ENCODE results near the gene INSM1. TPM values are rescaled to one million over a fixed set of nuclear protein-coding genes. Genes with fewer than 3 reads are reported as not detected.

Gene INSM1
- total and polyA plus RNA-seq, 10 of the 15 experiments (the other 5 are each of a cell fraction or from before 2014, with no cell fraction given), result 0.03 to 0.11 (median 0.04) TPM; not detected in 7

DNA sequence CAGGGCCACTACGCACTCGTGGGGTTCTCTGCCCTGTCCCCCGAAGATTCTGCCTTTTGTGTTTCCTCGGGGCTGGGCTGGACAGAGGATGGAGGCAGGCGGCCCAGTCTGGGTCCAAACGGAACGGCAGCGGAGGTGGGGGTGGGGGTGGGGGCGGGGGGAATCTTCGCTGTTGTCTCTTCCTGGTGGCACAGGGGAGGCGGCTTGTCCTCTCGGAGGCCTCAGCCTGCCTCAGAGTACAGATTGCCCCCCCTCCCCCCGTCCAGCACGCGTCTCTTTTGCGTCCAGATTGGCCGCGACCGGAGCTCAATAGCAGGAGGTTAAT is 1.4 kb upstream of the INSM1 start:
- Histone ChIP-seq H3K36me3 (ENCODE audit: control insufficient read depth in 2 of 2, insufficient read depth in 2 of 2, low read length in 1 of 2) (no peaks in the 10 kb centered on the region), H3K4me1 (ENCODE audit: control insufficient read depth, insufficient read depth, low read length) (no peaks in the 10 kb centered on the region), H3K4me2 (ENCODE audit: control insufficient read depth, insufficient read depth) (no peak overlapping the region), H3K27me3 (replicated peaks in 1 of 2; ENCODE audit: control insufficient read depth in 2 of 2, insufficient read depth in 2 of 2, low read length in 1 of 2) (peaks cover 23 to 42% of the 10 kb centered on the region in 2 experiments), H2AFZ (ENCODE audit: control insufficient read depth, low read depth, low read length) (no peak overlapping the region), H3K27ac (ENCODE audit: control insufficient read depth, insufficient read depth) (no peak overlapping the region), H3K79me2 (ENCODE audit: control insufficient read depth, insufficient read depth, low read length) (no peaks in the 10 kb centered on the region), H3K9ac (ENCODE audit: control insufficient read depth, insufficient read depth, low read length) (no peak overlapping the region), H3K9me3 (replicated peaks; ENCODE audit: control insufficient read depth, insufficient read depth, low read length) (no peaks in the 10 kb centered on the region), H4K20me1 (ENCODE audit: control insufficient read depth, insufficient read depth) (no peaks in the 10 kb centered on the region), H3K4me3 (no peak overlapping the region)
- TF ChIP-seq NR2F1 (conservative IDR thresholded peaks at IDR 0.05) (no peak), FOS (IDR thresholded peaks at IDR 0.05; ENCODE audit: borderline replicate concordance, extremely low read depth, insufficient read length) (no peak), GATAD2B (conservative IDR thresholded peaks at IDR 0.05; ENCODE audit: low read depth) (no peak), SP1 (IDR thresholded peaks at IDR 0.05; ENCODE audit: low read depth, low read length) (no peak), MYC (IDR thresholded peaks at IDR 0.05; ENCODE audit: insufficient read depth, insufficient read length, insufficient replicate concordance, low read length, severe bottlenecking) (no peak), WRNIP1 (IDR thresholded peaks at IDR 0.05; ENCODE audit: borderline replicate concordance, low read depth, low read length) (no peak), MTA3 (IDR thresholded peaks at IDR 0.05; ENCODE audit: borderline replicate concordance, low read length) (no peak), NFYB (IDR thresholded peaks at IDR 0.05; ENCODE audit: insufficient read depth, low read depth, low read length) (no peak), JUNB (IDR thresholded peaks at IDR 0.05) (no peak), HCFC1 (IDR thresholded peaks at IDR 0.05; ENCODE audit: low read length) (no peak), TCF7 (IDR thresholded peaks at IDR 0.05; ENCODE audit: borderline replicate concordance) (no peak), KLF5 (IDR thresholded peaks at IDR 0.05; ENCODE audit: partially characterized antibody) (no peak), CBFB (IDR thresholded peaks at IDR 0.05; ENCODE audit: low read depth) (no peak), SIX5 (IDR thresholded peaks at IDR 0.05; ENCODE audit: low read depth, low read length, severe bottlenecking) (no peak), CREB1 (IDR thresholded peaks at IDR 0.05; ENCODE audit: low read depth) (no peak), ZNF24 (IDR thresholded peaks at IDR 0.05) (no peak)
- TF ChIP-seq, protein P1, sequence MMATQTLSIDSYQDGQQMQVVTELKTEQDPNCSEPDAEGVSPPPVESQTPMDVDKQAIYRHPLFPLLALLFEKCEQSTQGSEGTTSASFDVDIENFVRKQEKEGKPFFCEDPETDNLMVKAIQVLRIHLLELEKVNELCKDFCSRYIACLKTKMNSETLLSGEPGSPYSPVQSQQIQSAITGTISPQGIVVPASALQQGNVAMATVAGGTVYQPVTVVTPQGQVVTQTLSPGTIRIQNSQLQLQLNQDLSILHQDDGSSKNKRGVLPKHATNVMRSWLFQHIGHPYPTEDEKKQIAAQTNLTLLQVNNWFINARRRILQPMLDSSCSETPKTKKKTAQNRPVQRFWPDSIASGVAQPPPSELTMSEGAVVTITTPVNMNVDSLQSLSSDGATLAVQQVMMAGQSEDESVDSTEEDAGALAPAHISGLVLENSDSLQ (IDR thresholded peaks at IDR 0.05), result no peak
- TF ChIP-seq, protein P2, sequence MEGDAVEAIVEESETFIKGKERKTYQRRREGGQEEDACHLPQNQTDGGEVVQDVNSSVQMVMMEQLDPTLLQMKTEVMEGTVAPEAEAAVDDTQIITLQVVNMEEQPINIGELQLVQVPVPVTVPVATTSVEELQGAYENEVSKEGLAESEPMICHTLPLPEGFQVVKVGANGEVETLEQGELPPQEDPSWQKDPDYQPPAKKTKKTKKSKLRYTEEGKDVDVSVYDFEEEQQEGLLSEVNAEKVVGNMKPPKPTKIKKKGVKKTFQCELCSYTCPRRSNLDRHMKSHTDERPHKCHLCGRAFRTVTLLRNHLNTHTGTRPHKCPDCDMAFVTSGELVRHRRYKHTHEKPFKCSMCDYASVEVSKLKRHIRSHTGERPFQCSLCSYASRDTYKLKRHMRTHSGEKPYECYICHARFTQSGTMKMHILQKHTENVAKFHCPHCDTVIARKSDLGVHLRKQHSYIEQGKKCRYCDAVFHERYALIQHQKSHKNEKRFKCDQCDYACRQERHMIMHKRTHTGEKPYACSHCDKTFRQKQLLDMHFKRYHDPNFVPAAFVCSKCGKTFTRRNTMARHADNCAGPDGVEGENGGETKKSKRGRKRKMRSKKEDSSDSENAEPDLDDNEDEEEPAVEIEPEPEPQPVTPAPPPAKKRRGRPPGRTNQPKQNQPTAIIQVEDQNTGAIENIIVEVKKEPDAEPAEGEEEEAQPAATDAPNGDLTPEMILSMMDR (IDR thresholded peaks at IDR 0.05 in 2 of 3, conservative IDR thresholded peaks at IDR 0.05 in 1 of 3; ENCODE audit: control insufficient read depth in 2 of 3, extremely low read depth in 1 of 3, insufficient read depth in 1 of 3, low read depth in 3 of 3, low read length in 3 of 3), result no peak
- TF ChIP-seq, protein P3, sequence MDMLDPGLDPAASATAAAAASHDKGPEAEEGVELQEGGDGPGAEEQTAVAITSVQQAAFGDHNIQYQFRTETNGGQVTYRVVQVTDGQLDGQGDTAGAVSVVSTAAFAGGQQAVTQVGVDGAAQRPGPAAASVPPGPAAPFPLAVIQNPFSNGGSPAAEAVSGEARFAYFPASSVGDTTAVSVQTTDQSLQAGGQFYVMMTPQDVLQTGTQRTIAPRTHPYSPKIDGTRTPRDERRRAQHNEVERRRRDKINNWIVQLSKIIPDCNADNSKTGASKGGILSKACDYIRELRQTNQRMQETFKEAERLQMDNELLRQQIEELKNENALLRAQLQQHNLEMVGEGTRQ (IDR thresholded peaks at IDR 0.05; ENCODE audit: borderline replicate concordance, low read depth, low read length), result no peak
- ATAC-seq, result no peak
- BruUV-seq (replicated peaks), result no TSS peak
- in situ Hi-C loops (cut with MboI) (no loop called here), intact Hi-C loops (cut with micrococcal nuclease; ENCODE audit: unreplicated experiment) (loop anchor here (10.0 kb wide), 2 partner anchors 118 to 282 kb away; no protein-coding TSS in a partner anchor)
- FAIRE-seq, result no peak
- 5% methylated on average over 11 of the region's 19 CpGs for WGBS (ENCODE audit: insufficient coverage, insufficient replicate concordance, low lambda C conversion rate, missing lambda C conversion rate)
- ChIA-PET CTCF (no interaction called here), RAD21 (ENCODE audit: unreplicated experiment) (interaction anchor here (0.7 kb wide), 1 partner anchor 44 kb away, joined by 3 read pairs; no protein-coding TSS in a partner anchor), SMC1A (ENCODE audit: uncharacterized antibody, unreplicated experiment) (no interaction called here), POLR2A (no interaction called here)
- no peak for DNase-seq (ENCODE audit: low read depth, low spot score)

Measured in GM12878 (cell line).